HG02642 (cell line): ENCODE measurements around the gene HERPUD1.

Experiments used
- ATAC-seq: cut with Tn5 transposase; IDR thresholded peaks from one replicate; pipeline ENCODE4 v1.9.1; 2021; ENCODE audit warnings: mild to moderate bottlenecking; ENCODE audit not compliant: unreplicated experiment, poor library complexity

HERPUD1 gene

GRCh38 chr16:56910112-56910511 is 21.8 kb upstream of the HERPUD1 start:
- ATAC-seq: no peak

DNA sequence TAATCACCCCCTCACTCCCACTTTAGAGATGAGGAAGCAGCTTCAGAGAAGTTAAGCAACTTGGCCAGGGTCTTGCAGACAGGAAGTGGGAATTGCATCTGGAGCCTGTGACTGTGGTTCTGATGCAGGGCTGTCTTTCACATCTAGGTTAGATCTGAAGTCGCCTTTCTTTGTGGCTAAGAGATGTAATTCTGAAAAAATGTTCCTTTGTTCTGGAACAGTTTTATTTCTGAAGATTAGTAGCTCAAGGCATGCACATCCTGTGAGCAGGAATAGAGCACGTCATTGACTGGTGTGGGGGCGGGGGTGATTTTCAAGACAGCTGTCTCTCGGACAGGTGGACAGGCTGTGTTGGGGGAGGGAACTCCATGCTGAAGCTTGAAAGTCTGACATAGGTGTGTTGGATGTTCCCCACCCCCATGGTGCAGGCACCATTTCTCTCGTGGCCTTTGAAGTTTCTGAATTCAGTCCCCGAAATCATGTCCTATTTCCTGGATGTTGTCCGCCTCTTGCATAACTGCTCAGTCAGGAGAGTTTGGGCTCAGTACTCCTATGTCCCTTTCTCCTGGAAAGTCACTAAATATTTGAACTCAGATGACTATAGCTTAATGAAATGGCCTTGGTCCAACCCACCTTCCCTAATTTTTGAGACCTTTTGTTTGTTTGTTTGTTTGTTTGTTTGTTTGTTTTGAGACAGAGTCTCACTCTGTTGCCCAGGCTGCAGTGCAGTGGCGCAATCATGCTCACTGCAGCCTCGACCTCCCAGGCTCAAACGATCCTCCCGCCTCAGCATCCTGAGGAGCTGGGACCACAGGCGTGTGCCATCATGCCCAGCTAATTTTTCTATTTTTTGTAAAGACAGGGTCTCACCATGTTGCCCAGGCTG is 21.0 kb upstream of the HERPUD1 start:
- no peak for ATAC-seq

DNA sequence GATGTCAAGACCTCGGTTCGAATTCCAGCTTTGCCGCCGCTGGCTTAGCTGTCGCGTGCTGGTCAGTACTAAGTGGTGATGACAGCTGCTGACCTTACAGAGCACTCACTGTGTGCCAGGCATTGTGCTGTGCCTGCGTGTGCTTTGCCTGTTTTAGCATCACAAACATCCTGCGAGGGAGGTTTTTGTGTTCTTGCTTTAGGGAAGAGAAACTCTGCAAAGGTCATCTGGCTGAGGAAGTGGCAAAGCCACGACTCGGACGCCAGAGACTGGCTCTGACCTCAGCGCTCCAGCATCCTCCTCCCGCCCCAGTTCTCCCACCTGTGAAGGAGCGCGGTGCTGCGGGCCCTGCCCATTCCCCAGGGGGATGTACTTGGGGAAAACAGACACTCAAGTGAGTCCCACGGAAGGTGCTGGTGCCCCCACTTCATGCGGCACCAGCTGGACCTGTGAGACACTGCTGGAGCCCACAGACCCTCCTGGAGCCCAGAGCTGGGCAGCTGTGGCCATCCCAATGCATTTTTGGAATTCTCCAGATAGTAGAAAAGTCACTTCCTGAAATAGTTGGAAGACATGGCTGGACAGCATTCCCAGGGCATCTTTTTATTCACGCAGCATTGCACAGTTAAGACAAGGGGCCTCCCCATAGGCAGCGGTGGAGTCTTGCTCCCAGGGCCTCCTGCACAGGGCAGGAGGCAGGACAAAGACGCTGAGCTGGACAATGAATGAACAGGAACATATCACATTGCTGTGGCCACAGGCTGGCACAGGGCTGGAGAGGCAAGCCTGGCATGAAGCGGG is 20.0 kb upstream of the HERPUD1 start:
- peak; percentile 60 for ATAC-seq

DNA sequence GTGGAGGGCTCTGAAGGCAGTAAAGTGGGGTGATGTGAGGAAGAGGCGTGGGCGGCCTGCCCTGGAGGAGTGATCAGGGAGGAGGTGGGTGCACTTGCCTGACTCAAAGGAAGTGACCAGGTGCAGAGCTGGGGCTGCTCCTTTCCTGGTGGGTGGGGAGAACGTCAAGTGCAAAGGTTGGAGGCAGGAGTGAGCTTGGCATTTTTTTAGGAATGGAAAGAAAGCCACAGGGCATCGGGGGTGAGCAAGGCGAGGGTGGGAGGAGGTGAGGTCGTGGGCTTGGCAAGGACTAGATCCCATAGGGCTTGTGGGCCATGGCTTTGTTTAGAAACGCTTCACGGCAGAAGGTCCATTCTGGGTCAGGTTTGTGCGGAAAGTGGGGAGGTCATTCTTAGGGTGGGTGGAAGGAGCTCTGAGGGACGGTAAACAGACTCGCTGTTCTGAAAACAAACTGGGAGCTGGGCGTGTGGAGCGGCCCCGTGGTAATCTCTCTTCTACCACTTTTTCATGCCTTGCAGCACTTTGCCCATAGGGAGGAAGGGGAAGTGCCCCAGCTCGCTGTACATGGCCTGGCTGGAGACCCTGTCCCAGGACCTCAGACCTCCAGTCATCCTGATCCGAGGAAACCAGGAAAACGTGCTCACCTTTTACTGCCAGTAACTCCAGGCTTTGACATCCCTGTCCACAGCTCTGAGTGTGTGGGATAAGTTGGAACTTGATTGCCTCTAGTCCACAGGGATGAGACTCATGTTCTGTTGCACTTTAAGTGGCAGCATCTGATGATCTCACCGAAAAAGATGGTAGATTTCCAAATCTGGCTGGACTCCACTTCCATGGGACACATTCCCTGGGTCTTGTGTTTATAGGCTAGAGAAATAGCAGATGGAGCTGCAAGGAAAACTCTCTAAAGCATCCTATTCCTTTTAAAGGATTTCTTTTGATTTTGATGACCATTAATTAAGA is 18.9 kb upstream of the HERPUD1 start:
- ATAC-seq: no peak

- ATAC-seq: no peak
Measured at GRCh38 chr16:56914896-56915295, 17.0 kb upstream of the HERPUD1 start.

- ATAC-seq: no peak
Measured at GRCh38 chr16:56915336-56916119, 16.4 kb upstream of the HERPUD1 start.

DNA sequence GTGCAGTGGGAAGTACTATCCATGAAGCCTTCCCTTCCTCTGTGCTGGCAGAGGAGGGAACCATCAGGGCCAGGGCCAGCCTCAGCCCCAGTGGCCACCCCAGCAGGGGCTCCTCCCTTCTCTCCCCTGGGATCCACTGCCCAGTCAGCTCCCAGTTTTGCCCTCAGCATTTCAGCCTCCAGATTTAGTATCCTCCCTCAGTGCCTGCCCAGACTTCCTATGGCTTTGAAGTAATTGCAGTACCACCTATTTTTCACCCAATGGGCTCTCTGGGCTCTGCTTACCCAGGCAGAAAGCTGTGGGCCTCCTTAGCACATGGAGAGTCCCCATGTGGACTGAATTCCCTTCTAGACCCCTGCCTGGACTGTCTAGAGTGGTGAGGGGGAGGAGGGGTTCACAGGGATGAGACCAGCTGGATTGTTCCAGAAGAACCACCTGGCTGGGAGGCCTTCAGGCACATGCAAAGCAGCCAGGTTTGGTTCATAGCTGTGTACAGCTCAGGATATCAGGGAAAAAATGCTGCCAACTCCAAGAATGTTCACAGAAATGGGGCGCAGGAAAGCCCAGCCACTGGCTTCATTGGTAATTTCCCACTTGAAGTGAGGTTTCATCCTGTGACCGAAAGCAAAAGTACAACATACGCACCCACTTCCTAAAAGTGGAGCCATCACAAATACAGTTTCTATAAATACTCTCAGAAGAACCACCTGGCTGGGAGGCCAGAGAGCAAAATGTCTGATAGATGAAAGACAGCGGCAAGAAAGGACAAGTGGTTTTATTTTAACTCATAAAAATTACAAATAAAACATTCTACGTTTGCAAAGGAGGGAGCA is 15.2 kb upstream of the HERPUD1 start:
- ATAC-seq: peak; percentile 71

GRCh38 chr16:56918467-56919012 is 13.4 kb upstream of the HERPUD1 start:
- no peak for ATAC-seq

DNA sequence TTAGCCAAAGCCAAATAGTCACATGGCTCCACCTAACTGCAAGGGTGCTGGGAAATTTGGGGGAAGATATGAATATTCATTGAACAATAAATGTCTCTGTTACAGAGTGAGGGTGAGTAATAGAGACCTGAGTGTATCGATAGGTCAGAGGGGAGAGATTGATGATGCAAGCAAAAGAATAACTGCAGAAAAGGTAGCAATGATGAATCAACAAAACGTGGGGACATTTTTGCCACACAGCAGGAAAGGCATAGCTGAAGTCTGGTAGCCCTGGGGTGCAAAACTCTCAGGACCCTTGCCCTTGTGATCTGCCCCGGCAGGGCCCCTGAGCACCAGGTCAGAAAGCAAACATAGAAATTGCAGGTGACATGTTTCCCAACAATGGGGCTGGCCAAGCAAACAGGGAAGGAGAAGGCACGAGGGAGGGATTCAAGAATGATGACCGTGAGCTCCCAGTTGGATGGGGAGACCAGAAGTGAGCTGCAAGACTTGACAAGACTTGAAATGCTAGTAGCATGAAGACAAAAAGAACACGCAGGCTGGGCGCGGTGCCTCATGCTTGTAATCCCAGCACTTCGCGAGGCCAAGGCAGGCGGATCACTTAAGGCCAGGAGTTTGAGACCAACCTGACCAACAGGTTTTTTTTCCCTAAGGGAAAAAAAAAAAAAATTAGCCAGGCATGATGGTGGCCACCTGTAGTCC is 12.7 kb upstream of the HERPUD1 start:
- no peak for ATAC-seq

GRCh38 chr16:56921571-56921970 is 10.4 kb upstream of the HERPUD1 start:
- ATAC-seq: no peak

DNA sequence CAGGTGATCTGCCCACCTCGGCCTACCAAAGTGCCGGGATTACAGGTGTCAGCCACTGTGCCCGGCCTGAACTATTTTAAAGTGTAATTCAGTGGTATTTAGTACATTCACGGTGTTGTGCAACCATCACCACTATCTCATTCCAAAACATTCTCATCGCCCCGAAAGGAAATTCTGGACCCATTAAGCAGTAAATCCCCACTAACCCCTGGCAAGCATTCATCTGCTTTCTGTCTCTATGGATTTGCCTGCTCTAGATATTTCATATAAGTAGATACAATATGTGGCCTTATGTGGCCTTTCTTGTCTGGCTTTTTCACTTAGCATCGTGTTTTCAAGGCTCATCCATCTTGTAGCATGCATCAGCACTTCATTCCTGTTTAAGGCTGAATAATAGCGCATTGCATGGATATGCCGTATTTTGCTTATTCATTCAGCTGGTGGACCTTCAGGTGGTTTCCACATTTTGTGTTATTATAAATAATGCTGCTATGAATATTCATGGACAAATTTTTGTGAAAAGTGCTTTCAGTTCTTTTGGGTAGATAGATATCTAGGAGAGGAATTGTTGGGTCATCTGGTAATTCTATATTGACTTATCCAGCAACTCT is 8.4 kb upstream of the HERPUD1 start:
- no peak for ATAC-seq

GRCh38 chr16:56927471-56927870 is 4.5 kb upstream of the HERPUD1 start:
- no peak for ATAC-seq

GRCh38 chr16:56929639-56930038 is 2.3 kb upstream of the HERPUD1 start:
- no peak for ATAC-seq

GRCh38 chr16:56930486-56931270 is 1.3 kb upstream of the HERPUD1 start:
- ATAC-seq: no peak

GRCh38 chr16:56931271-56931891 is 561 bp upstream of the HERPUD1 start:
- peak; percentile 44 for ATAC-seq
